MCF 10A (cell line): ENCODE data around the gene KIF27. TPM values are rescaled to one million over a fixed set of nuclear protein-coding genes. Genes with fewer than 3 reads are reported as not detected.
"Not testable (repeated sequence)": the region's sequence is repeated elsewhere in the genome, so short reads cannot be mapped to it uniquely, and the experiment has no call there.

ENCODE experiments used
- BruUV-seq: library from RNA; stranded (reverse); fragments of 400-500 nt; replicated peaks from 2 replicates; lab custom pipeline; 2021; lab: Mats Ljungman, UMichigan
- CTCF ChIA-PET: fragments of 300-600 bp; sonication (Branson Sonifier 250); formaldehyde crosslinking; extraction: SDS; loops from one replicate; lab custom pipeline; 2021; ENCODE audit warnings: antibody characterized with exemption, inconsistent platforms; lab: Yijun Ruan, JAX
- POLR2A ChIA-PET: fragments of 300-600, 350-650 bp; sonication (Branson Sonifier 250); formaldehyde crosslinking; extraction: SDS; loops from one replicate; lab custom pipeline; 2020; ENCODE audit warnings: antibody characterized with exemption, inconsistent platforms; lab: Yijun Ruan, JAX
- DNase-seq: peaks from one replicate; pipeline ENCODE4 v3.0.0-alpha.2; 2018; ENCODE audit not compliant: unreplicated experiment
- H3K27ac Mint-ChIP-seq: one replicate; pipeline ENCODE4 v1.8.0; 2022; ENCODE audit warnings: mild to moderate bottlenecking, low read depth, mixed read lengths; ENCODE audit not compliant: unreplicated experiment
- H3K27me3 Mint-ChIP-seq: one replicate; pipeline ENCODE4 v1.8.0; 2022; ENCODE audit warnings: mixed read lengths; ENCODE audit not compliant: insufficient read depth, unreplicated experiment
- H3K36me3 Mint-ChIP-seq: one replicate; pipeline ENCODE4 v1.8.0; 2022; ENCODE audit warnings: mild to moderate bottlenecking, moderate library complexity, mixed read lengths; ENCODE audit not compliant: insufficient read depth, unreplicated experiment
- H3K4me1 Mint-ChIP-seq: one replicate; pipeline ENCODE4 v1.8.0; 2022; ENCODE audit warnings: mixed read lengths; ENCODE audit not compliant: insufficient read depth, unreplicated experiment
- H3K4me3 Mint-ChIP-seq: one replicate; pipeline ENCODE4 v1.8.0; 2022; ENCODE audit warnings: mild to moderate bottlenecking, moderate library complexity, mixed read lengths; ENCODE audit not compliant: unreplicated experiment
- H3K9me3 Mint-ChIP-seq: one replicate; pipeline ENCODE4 v1.8.0; 2022; ENCODE audit warnings: mixed read lengths; ENCODE audit not compliant: unreplicated experiment
- intact Hi-C: fragments of 100-400 bp; cut with micrococcal nuclease; formaldehyde crosslinking; loops from 2 replicates; pipeline ENCODE4 v1.14.1; 2022
- total RNA-seq: library from RNA; stranded (reverse); gene quantifications from 2 replicates; pipeline ENCODE4 v1.2.3, GENCODE V29; 2022

The KIF27 gene
- total RNA-seq, 1 experiment from 2014 or later = 10.0 TPM

GRCh38 chr9:83837070-83837643 is 84.1 kb downstream of the KIF27 start:
- peaks cover 15% of the 10 kb centered on the region for H3K36me3 Mint-ChIP-seq
- BruUV-seq, POLR2A ChIA-PET: not testable (repeated sequence)

DNA sequence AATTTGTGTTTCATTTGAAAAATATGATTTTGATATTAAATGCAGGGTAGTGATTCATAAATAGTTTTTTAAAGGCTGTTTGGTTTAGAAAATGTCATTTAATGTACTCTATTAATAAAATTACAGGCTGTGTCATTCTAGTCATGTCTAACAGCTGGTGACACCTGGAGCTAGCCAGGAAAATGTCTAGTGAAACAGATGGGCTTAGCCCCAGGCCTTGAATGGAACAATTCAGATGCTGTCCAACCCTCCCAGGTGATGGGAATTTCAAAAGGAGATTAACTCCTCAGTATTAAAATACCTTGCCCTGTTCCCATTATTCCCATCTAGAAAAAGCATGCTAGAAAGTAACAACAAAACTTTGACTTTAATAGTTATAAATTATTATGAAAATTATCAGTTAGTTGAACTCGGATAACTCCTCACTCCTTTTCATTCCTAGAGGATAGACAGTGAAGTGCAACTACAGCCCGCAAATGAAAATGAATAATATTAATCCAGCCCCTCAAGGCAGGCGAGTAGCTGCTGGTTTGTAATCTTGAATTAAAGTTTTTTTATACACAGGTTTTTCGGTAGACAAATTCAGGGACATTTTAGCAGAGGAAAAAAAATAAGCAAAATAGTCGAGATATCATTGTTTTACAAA is 90.7 kb downstream of the KIF27 start:
- H3K4me3 Mint-ChIP-seq, H3K27ac Mint-ChIP-seq, H3K4me1 Mint-ChIP-seq, POLR2A ChIA-PET, CTCF ChIA-PET, BruUV-seq, H3K36me3 Mint-ChIP-seq, H3K27me3 Mint-ChIP-seq, H3K9me3 Mint-ChIP-seq, DNase-seq: not testable (repeated sequence)
- intact Hi-C loops = loop anchor here (10.0 kb wide), 1 partner anchor 84 kb away; no protein-coding TSS in a partner anchor

More at GRCh38 chr9:83837070-83837643, 84.1 kb downstream of the KIF27 start:
- H3K27me3 Mint-ChIP-seq, H3K4me3 Mint-ChIP-seq, H3K4me1 Mint-ChIP-seq, H3K27ac Mint-ChIP-seq, CTCF ChIA-PET, H3K9me3 Mint-ChIP-seq, DNase-seq: not testable (repeated sequence)
- intact Hi-C loops = loop anchor here (5.0 to 10.0 kb wide), 2 partner anchors 78 to 425 kb away; no protein-coding TSS in a partner anchor

- H3K27me3 Mint-ChIP-seq, POLR2A ChIA-PET, H3K27ac Mint-ChIP-seq, H3K36me3 Mint-ChIP-seq, H3K4me1 Mint-ChIP-seq, BruUV-seq, H3K9me3 Mint-ChIP-seq, H3K4me3 Mint-ChIP-seq, intact Hi-C loops: not testable (repeated sequence)
- peak; percentile 44 for DNase-seq
- CTCF ChIA-PET = interaction anchor here (0.6 kb wide), 1 partner anchor 871 kb away, joined by 3 read pairs; no protein-coding TSS in a partner anchor
Measured at GRCh38 chr9:83824986-83825623, 96.1 kb downstream of the KIF27 start.

DNA sequence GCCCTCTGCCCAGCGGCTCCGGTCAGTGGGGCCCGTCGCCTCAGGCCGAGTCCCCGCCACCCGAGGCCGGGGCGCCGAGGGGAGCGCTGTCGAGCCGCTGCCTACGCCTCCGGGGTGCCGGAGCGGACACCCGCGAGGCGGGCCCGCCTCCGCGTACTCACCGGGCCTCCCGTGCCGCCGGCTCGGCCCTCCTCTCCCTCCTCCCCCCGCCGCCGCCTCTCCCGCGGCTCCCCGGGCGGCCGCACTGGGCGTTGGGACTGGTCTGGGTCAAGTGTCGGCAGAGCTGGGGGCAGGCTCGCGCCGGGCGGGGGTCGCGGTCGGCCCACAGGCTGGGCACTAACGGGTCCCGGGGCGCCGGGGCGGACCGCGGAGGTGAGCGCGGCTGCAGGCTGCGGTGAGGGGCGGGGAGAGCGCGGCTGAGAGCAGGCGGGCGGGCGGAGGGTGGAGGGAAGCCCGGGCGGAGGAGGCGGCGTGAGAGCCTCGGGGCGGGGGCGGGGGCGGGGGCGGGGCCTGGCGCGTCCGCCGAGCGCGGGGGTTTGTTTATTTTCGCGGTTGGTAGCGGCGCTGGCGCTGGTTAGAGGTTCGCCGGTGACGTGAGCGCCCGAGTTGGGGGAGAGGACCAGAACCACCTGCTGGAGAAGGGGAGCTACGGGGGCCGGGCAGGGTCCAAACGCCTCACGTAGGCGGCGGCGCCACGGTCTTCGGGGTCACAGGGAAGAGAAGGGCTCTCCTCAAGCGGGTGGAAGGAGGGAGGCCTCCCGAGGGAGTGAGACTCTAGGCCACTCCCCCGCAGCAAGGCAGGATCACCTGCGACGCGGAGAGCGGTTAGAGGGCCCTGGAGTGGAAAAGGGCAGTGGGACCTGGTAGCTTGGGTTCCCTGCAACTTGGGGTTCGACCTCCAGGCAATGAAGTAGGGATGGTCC is 103.6 kb downstream of the KIF27 start, which contains the start of gene GKAP1:
TSS of gene GKAP1 (minus strand) at position 414 of the 923 bp plus-strand sequence. CDS start 11,252 bp downstream, outside the sequence.
- H3K27ac Mint-ChIP-seq = peak within 1 kb of the TSS; percentile 65
- H3K9me3 Mint-ChIP-seq, H3K4me1 Mint-ChIP-seq, H3K36me3 Mint-ChIP-seq, BruUV-seq, H3K4me3 Mint-ChIP-seq, H3K27me3 Mint-ChIP-seq, intact Hi-C loops: not testable (repeated sequence)
- POLR2A ChIA-PET = interaction anchor here (0.6 kb wide), 1 partner anchor 108 kb away, joined by 4 read pairs; no protein-coding TSS in a partner anchor
- peak; percentile 60 for DNase-seq
- CTCF ChIA-PET = interaction anchor here (0.7 kb wide), 1 partner anchor 240 kb away, joined by 3 read pairs; no protein-coding TSS in a partner anchor

- intact Hi-C loops, H3K36me3 Mint-ChIP-seq, H3K9me3 Mint-ChIP-seq, CTCF ChIA-PET, H3K27me3 Mint-ChIP-seq, BruUV-seq, H3K4me1 Mint-ChIP-seq, H3K4me3 Mint-ChIP-seq: not testable (repeated sequence)
- H3K27ac Mint-ChIP-seq = peak overlapping the region; percentile 65
- DNase-seq = peak; percentile 13
- POLR2A ChIA-PET = interaction anchor here (0.7 kb wide), 1 partner anchor 116 kb away, joined by 3 read pairs; no protein-coding TSS in a partner anchor
Measured at GRCh38 chr9:83817011-83817355, 104.2 kb downstream of the KIF27 start.

DNA sequence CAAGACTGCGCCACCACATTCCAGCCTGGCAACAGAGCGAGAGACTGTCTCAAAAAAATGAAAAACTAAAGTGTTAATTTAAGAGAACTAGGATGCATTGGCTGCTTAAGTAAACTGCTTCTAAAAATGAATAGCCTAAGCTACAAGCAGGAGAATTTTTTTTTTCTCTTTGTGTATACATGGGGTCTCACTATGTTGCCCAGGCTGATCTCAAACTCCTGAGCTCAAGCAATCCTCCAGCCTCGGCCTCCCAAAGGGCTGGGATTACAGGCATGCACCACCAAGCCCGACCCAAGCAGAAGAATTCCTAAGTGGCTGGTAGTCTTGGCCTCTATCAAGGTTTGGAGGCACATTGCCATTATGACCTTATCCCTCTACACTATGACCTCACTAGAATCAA is 106.1 kb downstream of the KIF27 start:
- H3K4me3 Mint-ChIP-seq, H3K27ac Mint-ChIP-seq: not testable (repeated sequence)

GRCh38 chr9:83809213-83809612 is 112.0 kb downstream of the KIF27 start:
- H3K36me3 Mint-ChIP-seq, POLR2A ChIA-PET: not testable (repeated sequence)

More for the DNA sequence above, 106.1 kb downstream of the KIF27 start:
- intact Hi-C loops, H3K27me3 Mint-ChIP-seq, H3K9me3 Mint-ChIP-seq, H3K4me1 Mint-ChIP-seq, DNase-seq, BruUV-seq, POLR2A ChIA-PET, CTCF ChIA-PET, H3K36me3 Mint-ChIP-seq: not testable (repeated sequence)

DNA sequence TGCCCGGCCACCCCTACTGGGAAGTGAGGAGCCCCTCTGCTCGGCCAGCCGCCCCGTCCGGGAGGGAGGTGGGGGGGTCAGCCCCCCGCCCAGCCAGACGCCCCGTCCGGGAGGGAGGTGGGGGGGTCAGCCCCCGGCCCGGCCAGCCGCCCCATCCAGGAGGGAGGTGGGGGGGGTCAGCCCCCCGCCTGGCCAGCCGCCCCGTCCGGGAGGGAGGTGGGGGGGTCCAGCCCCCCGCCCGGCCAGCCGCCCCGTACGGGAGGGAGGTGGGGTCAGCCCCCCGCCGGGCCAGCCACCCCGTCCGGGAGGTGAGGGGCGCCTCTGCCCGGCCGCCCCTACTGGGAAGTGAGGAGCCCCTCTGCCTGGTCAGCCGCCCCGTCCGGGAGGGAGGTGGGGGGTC is 116.8 kb downstream of the KIF27 start:
- intact Hi-C loops, H3K27me3 Mint-ChIP-seq, DNase-seq, H3K9me3 Mint-ChIP-seq, POLR2A ChIA-PET, H3K4me3 Mint-ChIP-seq, H3K4me1 Mint-ChIP-seq, BruUV-seq, H3K36me3 Mint-ChIP-seq, CTCF ChIA-PET, H3K27ac Mint-ChIP-seq: not testable (repeated sequence)

More at GRCh38 chr9:83809213-83809612, 112.0 kb downstream of the KIF27 start:
- DNase-seq, H3K27ac Mint-ChIP-seq, H3K9me3 Mint-ChIP-seq, BruUV-seq, H3K4me1 Mint-ChIP-seq, H3K4me3 Mint-ChIP-seq, CTCF ChIA-PET, intact Hi-C loops, H3K27me3 Mint-ChIP-seq: not testable (repeated sequence)
